Measurements from ENCODE around the gene PLCB3.

GRCh38 chr11:64224151-64224890, 27.0 kb upstream of the PLCB3 start:
- TF ChIP-seq CTCF (IDR thresholded peaks at IDR 0.05) (no peak), REST (IDR thresholded peaks at IDR 0.05; ENCODE audit: insufficient read depth in 1 of 2, low read depth in 2 of 2, low read length in 1 of 2) (no peak), POLR2AphosphoS5 (IDR thresholded peaks at IDR 0.05; ENCODE audit: low read depth, low read length) (no peak), SIN3A (IDR thresholded peaks at IDR 0.05; ENCODE audit: borderline replicate concordance, insufficient read depth, low read depth, low read length) (no peak), TCF7L2 (IDR thresholded peaks at IDR 0.05; ENCODE audit: low read depth, low read length) (no peak)

All from Panc1 (cell line).